ENCODE measurements around the gene TMEM18.

The TMEM18 gene

GRCh38 chr2:650343-651310, 26.6 kb downstream of the TMEM18 start:
- DNase-seq (ENCODE audit: low spot score) = no peak

GRCh38 chr2:649426-650342, 27.5 kb downstream of the TMEM18 start:
- DNase-seq (ENCODE audit: low spot score) = no peak

GRCh38 chr2:648476-649424, 28.5 kb downstream of the TMEM18 start:
- no peak for DNase-seq (ENCODE audit: low spot score)

GRCh38 chr2:647691-648231, 29.4 kb downstream of the TMEM18 start:
- no peak for DNase-seq (ENCODE audit: low spot score)

- DNase-seq (ENCODE audit: low spot score) = no peak
These were observed 30.1 kb downstream of the TMEM18 start for GRCh38 chr2:647003-647560.

GRCh38 chr2:644871-645270, 32.3 kb downstream of the TMEM18 start:
- no peak for DNase-seq (ENCODE audit: low spot score)

- no peak for DNase-seq (ENCODE audit: low spot score)
These were observed 33.4 kb downstream of the TMEM18 start for GRCh38 chr2:643761-644160.

GRCh38 chr2:643334-643733, 33.9 kb downstream of the TMEM18 start:
- DNase-seq (ENCODE audit: low spot score) = no peak

GRCh38 chr2:641872-642815, 35.1 kb downstream of the TMEM18 start:
- DNase-seq (ENCODE audit: low spot score) = no peak

GRCh38 chr2:641164-641871, 35.9 kb downstream of the TMEM18 start:
- no peak for DNase-seq (ENCODE audit: low spot score)

GRCh38 chr2:639703-640102, 37.5 kb downstream of the TMEM18 start:
- no peak for DNase-seq (ENCODE audit: low spot score)

GRCh38 chr2:637804-638203, 39.4 kb downstream of the TMEM18 start:
- DNase-seq (ENCODE audit: low spot score) = no peak

GRCh38 chr2:637406-637776, 39.8 kb downstream of the TMEM18 start:
- no peak for DNase-seq (ENCODE audit: low spot score)

GRCh38 chr2:636641-637405, 40.4 kb downstream of the TMEM18 start:
- DNase-seq (ENCODE audit: low spot score) = peak; percentile 40

- DNase-seq (ENCODE audit: low spot score) = no peak
These were observed 41.3 kb downstream of the TMEM18 start for GRCh38 chr2:635687-636621.

- no peak for DNase-seq (ENCODE audit: low spot score)
These were observed 42.4 kb downstream of the TMEM18 start for GRCh38 chr2:634636-635388.

- DNase-seq (ENCODE audit: low spot score) = no peak
These were observed 43.2 kb downstream of the TMEM18 start for GRCh38 chr2:634041-634440.

Data from hematopoietic multipotent progenitor cell treated with erythropoietin and hydrocortisone succinate and interleukin-3 and kit ligand, for 17 days (in vitro differentiated cells).